HepG2 (cell line): ENCODE measurements around the gene PEMT.

ENCODE experiments used
- BHLHE40 ChIP-seq: IDR thresholded peaks from 2 replicates; pipeline ENCODE4 v1.6.1; 2011; ENCODE audit warnings: low read length, improper control_type of control experiment
- CTCF ChIP-seq: sonication (generic); formaldehyde crosslinking; IDR thresholded peaks from 2 replicates; pipeline ENCODE4 v1.5.0; 2020; ENCODE audit warnings: mild to moderate bottlenecking, missing genetic modification reagents, moderate library complexity
- DMAP1 ChIP-seq: IDR thresholded peaks from 2 replicates; pipeline ENCODE4 v1.6.1; 2016
- EZH2 ChIP-seq: conservative IDR thresholded peaks from 2 replicates; pipeline ENCODE4 v1.6.1; 2012; ENCODE audit warnings: mild to moderate bottlenecking, low read depth, low read length, moderate library complexity
- GABPB1 ChIP-seq: IDR thresholded peaks from 2 replicates; pipeline ENCODE4 v1.6.1; 2016; ENCODE audit warnings: mild to moderate bottlenecking, missing genetic modification reagents, moderate library complexity, missing compliant biosample characterization
- HDAC1 ChIP-seq: sonication (generic); formaldehyde crosslinking; IDR thresholded peaks from 2 replicates; pipeline ENCODE4 v1.5.1; 2020; ENCODE audit warnings: mild to moderate bottlenecking, missing genetic modification reagents
- HNRNPLL ChIP-seq: fragments of 200-400 bp; formaldehyde crosslinking; IDR thresholded peaks from 2 replicates; pipeline ENCODE4 v1.6.1; 2017; ENCODE audit warnings: mild to moderate bottlenecking, low read depth, low read length; ENCODE audit not compliant: poor library complexity, severe bottlenecking
- POLR2A ChIP-seq, 2 experiments: IDR thresholded peaks; 2 replicates each; pipeline ENCODE4 v1.6.1; 2011; ENCODE audit warnings: low read depth in 2 of 2, low read length in 2 of 2, mild to moderate bottlenecking in 1 of 2, moderate library complexity in 1 of 2; ENCODE audit not compliant: insufficient read depth in 1 of 2
- REST ChIP-seq, 2 experiments: IDR thresholded peaks; 2 replicates each; pipeline ENCODE4 v1.6.1; 2011 to 2012; ENCODE audit warnings: low read length in 2 of 2, borderline replicate concordance in 1 of 2, low read depth in 1 of 2, mild to moderate bottlenecking in 1 of 2, moderate library complexity in 1 of 2
- ZBTB43 ChIP-seq: sonication (generic); formaldehyde crosslinking; conservative IDR thresholded peaks from 2 replicates; pipeline ENCODE4 v1.4.0; 2020; ENCODE audit warnings: missing genetic modification reagents
- ZNF75D ChIP-seq: sonication (generic); formaldehyde crosslinking; IDR thresholded peaks from 2 replicates; pipeline ENCODE4 v1.8.1; 2023; ENCODE audit warnings: missing genetic modification reagents, mild to moderate bottlenecking, borderline replicate concordance

GRCh38 chr17:17638467-17638866 is 47.0 kb upstream of the PEMT start:
- TF ChIP-seq POLR2A (IDR thresholded peaks at IDR 0.05; ENCODE audit: insufficient read depth in 1 of 2, low read depth in 2 of 2, low read length in 2 of 2) (no peak), ZBTB43 (CRISPR knock-in tag) (no peak), EZH2 (no peak), HDAC1 (CRISPR knock-in tag) (no peak), CTCF (CRISPR knock-in tag) (no peak), GABPB1 (CRISPR knock-in tag) (no peak), ZNF75D (CRISPR knock-in tag) (no peak), REST (IDR thresholded peaks at IDR 0.05; ENCODE audit: borderline replicate concordance in 1 of 2, low read depth in 1 of 2, low read length in 2 of 2) (no peak), HNRNPLL (no peak), DMAP1 (CRISPR knock-in tag) (no peak), BHLHE40 (no peak)
